HG03064 (cell line): ENCODE data around the gene MAOA.

Source experiments
- ATAC-seq: cut with Tn5 transposase; IDR thresholded peaks from one replicate; pipeline ENCODE4 v1.9.1; 2021; ENCODE audit warnings: low read depth; ENCODE audit not compliant: unreplicated experiment

MAOA gene

GRCh38 chrX:43745938-43746721 lies 90.0 kb downstream of the MAOA start:
- ATAC-seq: no peak

GRCh38 chrX:43747476-43747875 lies 91.4 kb downstream of the MAOA start:
- no peak for ATAC-seq

- no peak for ATAC-seq
These were observed 94.2 kb downstream of the MAOA start for GRCh38 chrX:43750248-43750676.

GRCh38 chrX:43753637-43754036 lies 97.5 kb downstream of the MAOA start:
- no peak for ATAC-seq

GRCh38 chrX:43756076-43756475 lies 100.0 kb downstream of the MAOA start:
- no peak for ATAC-seq

GRCh38 chrX:43758044-43758443 lies 101.9 kb downstream of the MAOA start:
- no peak for ATAC-seq

GRCh38 chrX:43785930-43786591 lies 130.0 kb downstream of the MAOA start:
- ATAC-seq: no peak
